DND-41 (cell line): ENCODE data around the gene ACSL3.

ENCODE experiments used
- EZH2 ChIP-seq: IDR thresholded peaks from 3 replicates; pipeline ENCODE4 v1.6.1; 2012; ENCODE audit warnings: borderline replicate concordance, low read depth, mild to moderate bottlenecking, moderate library complexity, low read length, inconsistent platforms; ENCODE audit not compliant: severe bottlenecking
- TF ChIP-seq, protein P1 (sequence below): IDR thresholded peaks from 2 replicates; pipeline ENCODE4 v1.5.1; 2012; ENCODE audit warnings: borderline replicate concordance, low read length, moderate library complexity, mild to moderate bottlenecking; ENCODE audit not compliant: poor library complexity, severe bottlenecking; ENCODE audit errors: extremely low read depth

DNA sequence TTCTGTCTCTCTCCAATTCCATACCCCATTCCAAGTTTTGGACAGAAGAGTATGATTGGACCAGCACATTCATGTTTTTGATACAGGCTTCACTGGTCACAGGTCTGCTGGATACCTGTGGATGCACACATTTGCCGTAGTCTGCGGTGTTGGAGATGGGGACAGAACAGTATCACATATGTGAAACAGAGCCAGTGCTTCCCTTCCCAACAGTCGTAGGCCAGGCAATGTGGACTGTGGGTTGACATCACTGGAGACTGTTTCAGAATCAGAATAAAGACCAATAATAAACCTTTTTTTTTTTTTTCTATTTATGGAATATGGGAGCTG is 18.7 kb downstream of the ACSL3 start:
- TF ChIP-seq, protein P1, sequence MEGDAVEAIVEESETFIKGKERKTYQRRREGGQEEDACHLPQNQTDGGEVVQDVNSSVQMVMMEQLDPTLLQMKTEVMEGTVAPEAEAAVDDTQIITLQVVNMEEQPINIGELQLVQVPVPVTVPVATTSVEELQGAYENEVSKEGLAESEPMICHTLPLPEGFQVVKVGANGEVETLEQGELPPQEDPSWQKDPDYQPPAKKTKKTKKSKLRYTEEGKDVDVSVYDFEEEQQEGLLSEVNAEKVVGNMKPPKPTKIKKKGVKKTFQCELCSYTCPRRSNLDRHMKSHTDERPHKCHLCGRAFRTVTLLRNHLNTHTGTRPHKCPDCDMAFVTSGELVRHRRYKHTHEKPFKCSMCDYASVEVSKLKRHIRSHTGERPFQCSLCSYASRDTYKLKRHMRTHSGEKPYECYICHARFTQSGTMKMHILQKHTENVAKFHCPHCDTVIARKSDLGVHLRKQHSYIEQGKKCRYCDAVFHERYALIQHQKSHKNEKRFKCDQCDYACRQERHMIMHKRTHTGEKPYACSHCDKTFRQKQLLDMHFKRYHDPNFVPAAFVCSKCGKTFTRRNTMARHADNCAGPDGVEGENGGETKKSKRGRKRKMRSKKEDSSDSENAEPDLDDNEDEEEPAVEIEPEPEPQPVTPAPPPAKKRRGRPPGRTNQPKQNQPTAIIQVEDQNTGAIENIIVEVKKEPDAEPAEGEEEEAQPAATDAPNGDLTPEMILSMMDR: no peak
- no peak for TF ChIP-seq EZH2
